IPS-18a (cell line): Measurements from ENCODE around the gene ARL6IP5.

ENCODE experiments used
- H3K27ac ChIP-seq: one replicate; pipeline ENCODE4 v1.5.1; 2013; ENCODE audit warnings: low read length
- H3K27me3 ChIP-seq: one replicate; pipeline ENCODE4 v1.6.1; 2013; ENCODE audit warnings: mild to moderate bottlenecking, low read length; ENCODE audit not compliant: control insufficient read depth, insufficient read depth
- H3K36me3 ChIP-seq: one replicate; pipeline ENCODE4 v1.6.1; 2013; ENCODE audit warnings: low read depth, low read length; ENCODE audit not compliant: control insufficient read depth
- H3K4me1 ChIP-seq: one replicate; pipeline ENCODE4 v1.6.1; 2013; ENCODE audit warnings: low read depth, low read length; ENCODE audit not compliant: control insufficient read depth
- H3K4me3 ChIP-seq: one replicate; pipeline ENCODE4 v1.5.1; 2013; ENCODE audit warnings: low read length
- H3K9ac ChIP-seq: one replicate; pipeline ENCODE4 v1.6.1; 2013; ENCODE audit warnings: mild to moderate bottlenecking, low read length, moderate library complexity
- H3K9me3 ChIP-seq: one replicate; pipeline ENCODE4 v1.6.1; 2013; ENCODE audit warnings: low read depth, low read length; ENCODE audit not compliant: control insufficient read depth

Gene ARL6IP5

GRCh38 chr3:69084326-69085167 is at the start of gene ARL6IP5:
Gene ARL6IP5 (plus strand): TSS chr3:69084937. CDS start chr3:69085048, 111 bp downstream.
- Histone ChIP-seq H3K36me3 (no peaks in the 10 kb centered on the region), H3K9ac (peak within 1 kb of the TSS; percentile 43), H3K27me3 (no peaks in the 10 kb centered on the region), H3K9me3 (no peaks in the 10 kb centered on the region), H3K4me1 (peaks cover 12% of the 10 kb centered on the region), H3K4me3 (peak within 1 kb of the TSS; percentile 89), H3K27ac (no peak within 1 kb of the TSS)

- Histone ChIP-seq H3K4me3 (no peak overlapping the region), H3K27ac (no peak overlapping the region), H3K27me3 (no peaks in the 10 kb centered on the region), H3K9me3 (no peaks in the 10 kb centered on the region), H3K9ac (no peak overlapping the region), H3K4me1 (no peaks in the 10 kb centered on the region), H3K36me3 (peaks cover 42% of the 10 kb centered on the region)
Observed at GRCh38 chr3:69044608-69045007, 40.1 kb upstream of the ARL6IP5 start.

GRCh38 chr3:69048990-69049389 is 35.7 kb upstream of the ARL6IP5 start:
- H3K27me3 ChIP-seq = no peaks in the 10 kb centered on the region
- H3K4me1 ChIP-seq = peaks cover 4% of the 10 kb centered on the region
- H3K4me3 ChIP-seq = no peak overlapping the region
- peaks cover 25% of the 10 kb centered on the region for H3K36me3 ChIP-seq
- H3K9me3 ChIP-seq = no peaks in the 10 kb centered on the region
- H3K27ac ChIP-seq = no peak overlapping the region
- H3K9ac ChIP-seq = no peak overlapping the region

DNA sequence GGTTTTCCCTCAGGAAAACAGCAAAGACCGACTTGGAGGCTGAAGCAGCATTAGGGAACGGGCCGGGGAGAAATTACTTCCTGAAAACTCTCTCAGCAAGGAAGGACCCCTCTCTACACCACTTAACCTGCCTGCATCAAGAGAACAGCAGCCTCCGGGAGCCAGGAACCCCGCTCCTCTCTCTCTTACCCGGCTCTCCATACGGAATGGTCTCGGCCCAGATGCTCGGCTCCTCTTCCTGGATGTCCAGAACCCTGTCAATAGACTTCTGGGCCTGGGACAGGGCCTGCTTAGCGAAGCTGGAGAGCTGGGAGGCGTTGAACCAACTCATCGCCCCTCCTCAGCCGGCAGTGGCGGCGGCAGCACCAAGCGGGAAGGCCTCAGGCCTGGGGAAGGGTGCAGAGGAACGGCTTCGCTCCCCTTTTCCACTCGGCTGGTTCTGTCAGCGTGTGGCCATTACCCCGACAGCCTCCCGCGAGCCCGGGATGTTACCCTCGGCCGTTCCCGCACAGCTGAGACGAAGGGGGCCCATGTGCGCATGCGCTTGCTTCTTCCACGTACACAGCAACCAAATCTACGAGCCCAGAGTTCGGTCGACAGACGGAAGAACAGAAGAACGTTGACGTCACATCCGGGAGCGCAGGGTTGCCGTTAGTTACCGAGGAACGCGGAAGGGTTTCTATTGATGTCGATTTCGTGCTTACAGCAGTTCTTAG is 32.8 kb upstream of the ARL6IP5 start, which contains the start of gene TMF1:
Gene TMF1 (minus strand): TSS at position 578 of the 716 bp plus-strand sequence. CDS start 247 bp downstream, at position 331.
- Histone ChIP-seq H3K4me3 (peak within 1 kb of the TSS; percentile 92), H3K9ac (peak within 1 kb of the TSS; percentile 78), H3K4me1 (peaks cover 4% of the 10 kb centered on the region), H3K27ac (peak within 1 kb of the TSS; percentile 87), H3K27me3 (no peaks in the 10 kb centered on the region), H3K9me3 (no peaks in the 10 kb centered on the region), H3K36me3 (peaks cover 34% of the 10 kb centered on the region)

DNA sequence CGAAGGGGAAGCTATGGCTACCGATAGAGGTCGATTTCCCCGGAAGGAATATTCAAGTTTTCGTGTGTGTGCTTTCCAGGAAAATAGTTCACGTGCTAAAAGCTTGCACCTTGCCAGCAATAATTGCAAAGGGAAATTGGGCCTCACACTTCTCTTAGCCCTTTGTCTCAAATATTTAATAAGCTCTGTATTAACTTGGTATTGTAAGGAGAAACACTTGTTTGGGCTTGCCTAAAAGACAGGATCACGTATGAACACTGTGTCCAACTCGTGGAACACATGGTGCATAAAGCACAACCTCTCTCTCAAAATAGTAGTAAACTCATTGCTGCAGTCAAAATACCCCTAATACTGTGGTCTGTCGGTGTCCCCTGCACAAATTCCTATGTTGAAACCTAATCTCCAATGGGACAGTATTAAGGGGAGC is 32.3 kb upstream of the ARL6IP5 start:
- peak overlapping the region; percentile 92 for H3K4me3 ChIP-seq
- peak overlapping the region; percentile 87 for H3K27ac ChIP-seq
- H3K27me3 ChIP-seq = no peaks in the 10 kb centered on the region
- peaks cover 30% of the 10 kb centered on the region for H3K36me3 ChIP-seq
- H3K9ac ChIP-seq = peak overlapping the region; percentile 78
- H3K9me3 ChIP-seq = no peaks in the 10 kb centered on the region
- H3K4me1 ChIP-seq = peaks cover 4% of the 10 kb centered on the region

DNA sequence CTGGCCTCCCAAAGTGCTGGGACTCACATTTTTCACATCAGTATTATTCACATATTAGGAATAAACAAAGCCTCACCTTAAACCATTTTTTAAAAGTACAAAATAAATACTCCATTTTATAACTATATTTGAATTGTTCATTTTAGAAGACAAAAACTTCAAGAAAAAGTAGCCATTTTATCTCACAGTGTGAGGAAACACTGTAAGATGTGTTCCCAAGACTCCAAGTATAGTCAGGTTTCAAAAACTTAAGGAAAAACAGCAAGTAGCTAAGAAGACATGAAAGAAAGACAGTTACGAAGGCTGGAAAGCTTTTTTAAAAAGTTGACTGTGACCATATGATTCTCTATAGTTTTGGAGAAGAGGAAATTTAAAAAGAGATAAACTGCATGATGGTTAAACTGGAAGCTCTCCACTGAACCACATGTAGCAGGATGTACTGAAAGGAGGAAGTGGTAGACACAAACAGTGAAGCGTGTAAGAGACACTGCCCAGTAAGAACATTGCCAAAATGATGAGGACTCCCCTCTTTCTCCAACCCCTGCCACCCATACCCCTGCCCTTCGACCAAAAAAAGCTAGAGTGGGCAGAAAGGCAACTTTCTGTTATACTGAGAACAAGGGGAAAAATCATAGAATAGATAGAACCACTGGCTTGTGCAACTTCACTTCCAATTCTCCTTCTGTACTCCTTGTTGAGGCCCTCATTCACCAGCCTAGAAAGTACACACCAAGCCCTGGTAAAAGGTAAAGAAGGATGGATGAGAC is 26.4 kb upstream of the ARL6IP5 start:
- Histone ChIP-seq H3K4me1 (no peaks in the 10 kb centered on the region), H3K27me3 (no peaks in the 10 kb centered on the region), H3K36me3 (peaks cover 63% of the 10 kb centered on the region), H3K9ac (no peak overlapping the region), H3K4me3 (no peak overlapping the region), H3K9me3 (no peaks in the 10 kb centered on the region), H3K27ac (no peak overlapping the region)

DNA sequence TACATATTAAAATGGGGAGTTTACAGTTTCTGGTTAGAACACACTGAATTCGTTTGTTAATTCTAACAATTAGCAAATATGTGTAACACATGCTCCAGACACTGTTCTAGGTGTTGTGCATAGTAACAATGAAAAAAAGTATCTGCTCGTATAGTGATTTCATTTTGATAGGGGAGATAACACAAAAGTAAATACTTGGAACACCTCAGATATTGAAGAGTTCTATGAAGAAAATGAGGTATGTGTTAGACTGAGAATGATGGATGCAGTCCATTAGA is 25.9 kb upstream of the ARL6IP5 start:
- Histone ChIP-seq H3K27me3 (no peaks in the 10 kb centered on the region), H3K36me3 (peaks cover 63% of the 10 kb centered on the region), H3K4me1 (no peaks in the 10 kb centered on the region), H3K4me3 (no peak overlapping the region), H3K27ac (no peak overlapping the region), H3K9me3 (no peaks in the 10 kb centered on the region), H3K9ac (no peak overlapping the region)

DNA sequence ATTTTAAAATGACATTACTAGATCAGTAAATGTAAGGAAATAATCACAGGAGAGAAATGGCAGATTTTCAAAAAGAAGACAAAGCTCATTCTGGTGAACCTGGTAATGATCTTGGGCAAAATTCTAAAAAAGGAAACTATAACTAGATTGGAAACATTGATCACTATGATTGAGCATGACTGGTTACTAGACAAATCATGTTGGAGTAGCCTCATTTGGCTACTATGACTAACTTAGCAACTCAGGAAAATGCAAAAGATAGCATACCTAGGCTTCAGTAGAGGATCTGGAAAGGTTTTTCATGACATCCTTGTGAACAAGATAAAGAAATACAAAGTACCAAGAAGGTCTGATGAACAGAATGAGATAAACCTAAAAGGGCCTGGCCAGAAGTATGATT is 25.0 kb upstream of the ARL6IP5 start:
- Histone ChIP-seq H3K9ac (no peak overlapping the region), H3K36me3 (peaks cover 61% of the 10 kb centered on the region), H3K27me3 (no peaks in the 10 kb centered on the region), H3K27ac (no peak overlapping the region), H3K9me3 (no peaks in the 10 kb centered on the region), H3K4me1 (no peaks in the 10 kb centered on the region), H3K4me3 (no peak overlapping the region)

DNA sequence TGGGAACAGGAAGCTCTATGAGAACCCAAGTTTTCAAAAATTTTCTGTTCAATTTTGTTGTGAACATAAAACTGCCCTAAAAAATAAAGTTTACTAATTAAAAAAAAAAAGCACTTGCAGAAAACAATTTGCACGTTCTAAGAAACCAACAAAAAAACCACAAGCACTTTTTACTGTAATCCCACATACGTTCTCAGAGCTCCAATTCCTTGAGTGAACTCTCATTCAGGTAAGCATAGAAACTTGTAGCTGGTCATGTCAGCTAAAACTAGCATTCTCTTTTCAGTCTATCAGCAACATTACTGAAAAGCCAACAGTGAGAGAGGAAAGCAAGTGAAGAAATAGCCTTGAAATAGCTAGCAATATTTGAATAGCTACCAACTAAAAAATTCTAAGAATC is 21.1 kb upstream of the ARL6IP5 start:
- H3K27me3 ChIP-seq = no peaks in the 10 kb centered on the region
- H3K4me1 ChIP-seq = no peaks in the 10 kb centered on the region
- H3K4me3 ChIP-seq = no peak overlapping the region
- H3K9ac ChIP-seq = no peak overlapping the region
- H3K36me3 ChIP-seq = peaks cover 39% of the 10 kb centered on the region
- H3K27ac ChIP-seq = no peak overlapping the region
- H3K9me3 ChIP-seq = no peaks in the 10 kb centered on the region

GRCh38 chr3:69065318-69065964 is 19.3 kb upstream of the ARL6IP5 start:
- no peaks in the 10 kb centered on the region for H3K27me3 ChIP-seq
- no peak overlapping the region for H3K9ac ChIP-seq
- H3K4me1 ChIP-seq = no peaks in the 10 kb centered on the region
- H3K4me3 ChIP-seq = no peak overlapping the region
- H3K36me3 ChIP-seq = peaks cover 29% of the 10 kb centered on the region
- H3K9me3 ChIP-seq = no peaks in the 10 kb centered on the region
- H3K27ac ChIP-seq = no peak overlapping the region

- H3K27ac ChIP-seq = no peak overlapping the region
- no peak overlapping the region for H3K4me3 ChIP-seq
- H3K9me3 ChIP-seq = no peaks in the 10 kb centered on the region
- H3K9ac ChIP-seq = no peak overlapping the region
- H3K36me3 ChIP-seq = peaks cover 29% of the 10 kb centered on the region
- no peaks in the 10 kb centered on the region for H3K27me3 ChIP-seq
- H3K4me1 ChIP-seq = no peaks in the 10 kb centered on the region
Observed at GRCh38 chr3:69066121-69066520, 18.6 kb upstream of the ARL6IP5 start.
